CD4-positive, alpha-beta T cell treated with Interferon alpha-2 for 1 hour (primary cell): ENCODE data around the gene MARF1.
"Not testable (repeated sequence)": the region's sequence is repeated elsewhere in the genome, so short reads cannot be mapped to it uniquely, and the experiment has no call there.

Source experiments
- DNase-seq, 2 donors: peaks; one replicate each; pipeline ENCODE4 v3.0.0-alpha.2; 2020 to 2022

Gene MARF1

GRCh38 chr16:15620611-15621195, 22.3 kb downstream of the MARF1 start:
- DNase-seq: no peak

GRCh38 chr16:15618392-15618791, 24.6 kb downstream of the MARF1 start:
- DNase-seq: no peak

- DNase-seq: no peak
Measured at GRCh38 chr16:15617901-15618300, 25.1 kb downstream of the MARF1 start.

GRCh38 chr16:15616475-15617165, 26.3 kb downstream of the MARF1 start:
- DNase-seq: no peak

- no peak for DNase-seq
Measured at GRCh38 chr16:15616012-15616411, 26.9 kb downstream of the MARF1 start.

- no peak for DNase-seq
Measured at GRCh38 chr16:15613676-15614075, 29.3 kb downstream of the MARF1 start.

- DNase-seq: no peak
Measured at GRCh38 chr16:15611610-15612009, 31.3 kb downstream of the MARF1 start.

- DNase-seq: no peak
Measured at GRCh38 chr16:15610369-15610871, 32.5 kb downstream of the MARF1 start.

GRCh38 chr16:15609286-15609649, 33.7 kb downstream of the MARF1 start:
- DNase-seq: no peak

GRCh38 chr16:15608398-15609285, 34.3 kb downstream of the MARF1 start:
- no peak for DNase-seq

- DNase-seq: peak in 1 of 2 donors; percentile 36
Measured at GRCh38 chr16:15607700-15608396, 35.1 kb downstream of the MARF1 start.

GRCh38 chr16:15607221-15607699, 35.7 kb downstream of the MARF1 start:
- not testable (repeated sequence) for DNase-seq

- DNase-seq: no peak
Measured at GRCh38 chr16:15606518-15607220, 36.3 kb downstream of the MARF1 start.

- DNase-seq: no peak
Measured at GRCh38 chr16:15605839-15606517, 37.0 kb downstream of the MARF1 start.

- no peak for DNase-seq
Measured at GRCh38 chr16:15604460-15605440, 38.2 kb downstream of the MARF1 start.

- no peak for DNase-seq
Measured at GRCh38 chr16:15602285-15603044, 40.5 kb downstream of the MARF1 start.

- DNase-seq: no peak
Measured at GRCh38 chr16:15601212-15601879, 41.6 kb downstream of the MARF1 start.

- no peak for DNase-seq
Measured at GRCh38 chr16:15599303-15600070, 43.5 kb downstream of the MARF1 start.
